Activated naive CD8-positive, alpha-beta T cell (primary cell): ENCODE measurements around the gene TRIM60.
"Not testable (repeated sequence)": the region's sequence is repeated elsewhere in the genome, so short reads cannot be mapped to it uniquely, and the experiment has no call there.

Experiments
- H3K27ac Mint-ChIP-seq: one replicate; pipeline ENCODE4 v1.8.0; 2021; ENCODE audit warnings: mixed read lengths
- H3K27me3 Mint-ChIP-seq: one replicate; pipeline ENCODE4 v1.8.0; 2021; ENCODE audit warnings: mixed read lengths
- H3K36me3 Mint-ChIP-seq: one replicate; pipeline ENCODE4 v1.8.0; 2021; ENCODE audit warnings: mixed read lengths
- H3K4me1 Mint-ChIP-seq: one replicate; pipeline ENCODE4 v1.8.0; 2021; ENCODE audit warnings: low read depth, mixed read lengths
- H3K4me3 Mint-ChIP-seq: one replicate; pipeline ENCODE4 v1.8.0; 2021; ENCODE audit warnings: mild to moderate bottlenecking, mixed read lengths
- H3K9me3 Mint-ChIP-seq: one replicate; pipeline ENCODE4 v1.8.0; 2021; ENCODE audit warnings: low read depth, mixed read lengths

Gene TRIM60

DNA sequence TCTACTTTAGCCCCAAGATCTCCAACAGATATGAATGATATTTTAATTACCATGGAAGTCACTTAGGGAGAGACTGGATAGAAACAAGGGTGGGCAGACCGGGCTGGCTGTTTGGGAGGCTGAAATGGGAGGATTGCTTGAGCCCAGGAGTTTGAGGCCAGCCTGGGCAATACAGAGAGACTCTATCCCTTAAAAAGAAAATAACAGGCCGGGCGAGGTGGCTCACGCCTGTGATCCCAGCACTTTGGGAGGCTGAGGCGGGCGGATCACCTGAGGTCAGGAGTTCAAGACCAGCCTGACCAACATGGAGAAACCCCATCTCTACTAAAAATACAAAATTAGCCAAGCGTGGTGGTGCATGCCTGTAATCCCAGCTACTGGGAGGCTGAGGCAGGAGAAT is 53.0 kb downstream of the TRIM60 start:
- H3K36me3 Mint-ChIP-seq: peaks cover 19% of the 10 kb centered on the region
- not testable (repeated sequence) for H3K9me3 Mint-ChIP-seq, H3K4me1 Mint-ChIP-seq, H3K27ac Mint-ChIP-seq, H3K4me3 Mint-ChIP-seq, H3K27me3 Mint-ChIP-seq

DNA sequence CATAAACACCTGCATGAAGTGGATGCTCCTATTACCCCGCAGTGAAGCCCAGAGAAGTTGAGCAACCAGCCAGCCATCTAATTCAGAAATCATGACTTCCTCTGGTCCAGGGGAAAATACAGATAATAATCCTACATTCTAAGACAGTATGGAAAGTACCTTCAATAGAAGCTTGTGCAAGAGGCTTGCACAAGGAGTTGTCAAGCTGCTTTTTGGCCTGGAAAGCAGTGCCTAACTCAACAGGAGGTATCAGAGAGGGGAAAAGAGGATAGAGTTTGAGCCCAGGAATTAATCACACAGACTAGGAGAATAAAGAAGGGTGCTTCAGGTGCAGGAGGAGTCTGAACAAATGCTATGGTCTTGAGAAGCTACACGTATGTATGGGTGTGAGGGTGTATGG is 54.1 kb downstream of the TRIM60 start:
- H3K4me1 Mint-ChIP-seq: no peaks in the 10 kb centered on the region
- no peaks in the 10 kb centered on the region for H3K27me3 Mint-ChIP-seq
- no peak overlapping the region for H3K27ac Mint-ChIP-seq
- peaks cover 16% of the 10 kb centered on the region for H3K36me3 Mint-ChIP-seq
- no peak overlapping the region for H3K4me3 Mint-ChIP-seq
- H3K9me3 Mint-ChIP-seq: no peaks in the 10 kb centered on the region

DNA sequence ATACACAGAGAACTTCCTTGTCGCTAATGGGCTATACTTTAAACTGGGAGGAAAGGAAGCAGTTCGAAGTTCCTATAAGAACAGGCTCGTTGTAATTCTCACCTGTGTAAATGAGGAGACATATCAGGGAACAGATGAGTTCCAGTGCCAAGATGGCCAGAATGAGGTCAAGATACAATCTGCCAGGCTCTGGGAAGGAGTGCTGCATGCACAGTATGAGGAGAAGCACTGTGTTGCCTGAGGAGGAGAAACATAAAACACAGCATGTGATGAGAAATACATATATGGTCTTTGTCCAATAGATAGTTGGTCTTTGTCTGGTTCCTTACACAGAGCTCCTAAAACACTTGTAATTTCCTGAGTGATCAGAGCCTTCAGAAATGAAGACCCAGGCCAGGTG is 56.6 kb downstream of the TRIM60 start:
- peaks cover 16% of the 10 kb centered on the region for H3K36me3 Mint-ChIP-seq

More for the DNA sequence above, 56.6 kb downstream of the TRIM60 start:
- H3K4me3 Mint-ChIP-seq: no peak overlapping the region
- H3K27me3 Mint-ChIP-seq: no peaks in the 10 kb centered on the region
- H3K9me3 Mint-ChIP-seq: no peaks in the 10 kb centered on the region
- no peaks in the 10 kb centered on the region for H3K4me1 Mint-ChIP-seq
- no peak overlapping the region for H3K27ac Mint-ChIP-seq
